Lower leg skin (tissue), 4 donors: ENCODE results near the gene SLX4IP. TPM values are rescaled to one million over a fixed set of nuclear protein-coding genes. Genes with fewer than 3 reads are reported as not detected.

Source experiments
- DNase-seq, 2 donors: peaks; one replicate each; pipeline ENCODE4 v3.0.0-alpha.2; 2019; ENCODE audit warnings: low spot score in 2 of 2
- H3K4me3 ChIP-seq: fragments of 200-600 bp; sonication (generic); 2 replicates; pipeline ENCODE4 v1.5.1; 2017; ENCODE audit warnings: mild to moderate bottlenecking, low read depth; ENCODE audit not compliant: poor library complexity, severe bottlenecking
- POLR2A ChIP-seq, 2 donors: fragments of 450-650 bp; IDR thresholded peaks; one replicate each; pipeline ENCODE4 v1.6.1; 2016 to 2017; ENCODE audit warnings: antibody characterized with exemption in 2 of 2, mild to moderate bottlenecking in 1 of 2, moderate library complexity in 1 of 2
- WGBS, 2 donors: methylation state at CpG; one replicate each; pipeline ENCODE4 v1.1.5; 2018; 5-methylcytosine and 5-hydroxymethylcytosine counted together
- intact Hi-C: fragments of 100-400 bp; cut with DNase I; formaldehyde crosslinking; loops from one replicate; pipeline ENCODE4 v1.15.0; 2023; ENCODE audit warnings: low total_unique reads
- total RNA-seq, 4 donors: library from RNA; depleted of rRNA; stranded (reverse); fragments of >200 nt; gene quantifications; one replicate each; pipeline ENCODE4 v1.1.0, GENCODE V29; 2016
- TF ChIP-seq, protein P1 (sequence below), 3 donors: fragments of 450-650 bp; IDR thresholded peaks; one replicate each; pipeline ENCODE4 v1.5.1; 2016; ENCODE audit warnings: antibody characterized with exemption in 3 of 3, mild to moderate bottlenecking in 3 of 3, moderate library complexity in 2 of 3

Gene SLX4IP
- total RNA-seq, 4 donors from 2014 or later = 3.0 to 4.0 (median 3.7) TPM

DNA sequence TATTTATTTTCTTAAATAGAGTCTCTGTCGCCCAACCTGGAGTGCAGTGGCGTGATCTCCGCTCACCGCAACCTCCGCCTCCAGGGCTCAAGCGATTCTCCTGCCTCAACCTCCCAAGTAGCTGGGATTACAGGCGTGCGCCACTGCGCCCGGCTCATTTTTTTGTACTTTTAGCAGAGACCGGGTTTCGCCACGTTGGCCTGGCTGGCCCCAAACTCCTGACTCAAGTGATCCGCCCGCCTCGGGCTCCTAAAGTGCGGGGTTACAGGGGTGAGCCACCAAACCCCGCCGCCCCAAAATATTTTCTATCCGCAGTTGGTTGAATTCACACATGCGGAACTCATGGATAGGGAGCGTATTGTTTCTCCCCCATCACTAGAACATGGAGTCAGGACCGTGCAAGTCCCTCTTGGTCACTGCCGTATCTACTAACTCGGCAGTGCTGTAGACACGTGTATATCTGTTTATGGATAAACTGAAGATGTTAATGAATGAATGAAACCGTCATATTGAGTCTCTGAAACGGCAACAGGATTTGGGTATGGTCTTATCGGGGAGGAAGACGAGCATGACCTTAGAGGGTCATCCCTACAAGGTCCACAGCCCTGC, 2.0 kb upstream of the SLX4IP start:
- peak overlapping the region; percentile 85 for H3K4me3 ChIP-seq
- intact Hi-C loops = no loop called here
- DNase-seq = no peak
- TF ChIP-seq POLR2A (IDR thresholded peaks at IDR 0.05) = no peak
- TF ChIP-seq, protein P1, sequence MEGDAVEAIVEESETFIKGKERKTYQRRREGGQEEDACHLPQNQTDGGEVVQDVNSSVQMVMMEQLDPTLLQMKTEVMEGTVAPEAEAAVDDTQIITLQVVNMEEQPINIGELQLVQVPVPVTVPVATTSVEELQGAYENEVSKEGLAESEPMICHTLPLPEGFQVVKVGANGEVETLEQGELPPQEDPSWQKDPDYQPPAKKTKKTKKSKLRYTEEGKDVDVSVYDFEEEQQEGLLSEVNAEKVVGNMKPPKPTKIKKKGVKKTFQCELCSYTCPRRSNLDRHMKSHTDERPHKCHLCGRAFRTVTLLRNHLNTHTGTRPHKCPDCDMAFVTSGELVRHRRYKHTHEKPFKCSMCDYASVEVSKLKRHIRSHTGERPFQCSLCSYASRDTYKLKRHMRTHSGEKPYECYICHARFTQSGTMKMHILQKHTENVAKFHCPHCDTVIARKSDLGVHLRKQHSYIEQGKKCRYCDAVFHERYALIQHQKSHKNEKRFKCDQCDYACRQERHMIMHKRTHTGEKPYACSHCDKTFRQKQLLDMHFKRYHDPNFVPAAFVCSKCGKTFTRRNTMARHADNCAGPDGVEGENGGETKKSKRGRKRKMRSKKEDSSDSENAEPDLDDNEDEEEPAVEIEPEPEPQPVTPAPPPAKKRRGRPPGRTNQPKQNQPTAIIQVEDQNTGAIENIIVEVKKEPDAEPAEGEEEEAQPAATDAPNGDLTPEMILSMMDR (IDR thresholded peaks at IDR 0.05) = no peak
- 49 to 51% methylated on average over 30 of the region's 30 CpGs for WGBS, 2 donors

- H3K4me3 ChIP-seq = peak within 1 kb of the TSS; percentile 85
- intact Hi-C loops = no loop called here
- 0 to 1% methylated on average over 43 to 58 of the region's 73 CpGs for WGBS, 2 donors
- TF ChIP-seq POLR2A (IDR thresholded peaks at IDR 0.05) = no peak
- TF ChIP-seq, protein P1 (IDR thresholded peaks at IDR 0.05) = no peak
- peak; percentile 83 to 97 for DNase-seq
Measured at GRCh38 chr20:10433623-10434466, 1.3 kb upstream of the SLX4IP start, which contains the start of gene MKKS. TSS of gene MKKS (minus strand) at chr20:10434222. CDS start at chr20:10413514, 20,708 bp downstream.

GRCh38 chr20:10434467-10434831, 656 bp upstream of the SLX4IP start:
- TF ChIP-seq, protein P1 (IDR thresholded peaks at IDR 0.05) = no peak
- peak in 1 of 2 donors; percentile 80 for TF ChIP-seq POLR2A (IDR thresholded peaks at IDR 0.05)
- intact Hi-C loops = no loop called here
- 1% methylated on average over 17 of the region's 17 CpGs for WGBS, 2 donors
- peak; percentile 97 to 98 for DNase-seq
- peak overlapping the region; percentile 85 for H3K4me3 ChIP-seq

- no peak for TF ChIP-seq POLR2A (IDR thresholded peaks at IDR 0.05)
- TF ChIP-seq, protein P1 (IDR thresholded peaks at IDR 0.05) = no peak
- intact Hi-C loops = no loop called here
- no peak overlapping the region for H3K4me3 ChIP-seq
- no peak for DNase-seq
- WGBS, 2 donors = 93 to 95% methylated on average over 20 of the region's 20 CpGs
Measured at GRCh38 chr20:10436053-10436699, 1.1 kb downstream of the SLX4IP start.

DNA sequence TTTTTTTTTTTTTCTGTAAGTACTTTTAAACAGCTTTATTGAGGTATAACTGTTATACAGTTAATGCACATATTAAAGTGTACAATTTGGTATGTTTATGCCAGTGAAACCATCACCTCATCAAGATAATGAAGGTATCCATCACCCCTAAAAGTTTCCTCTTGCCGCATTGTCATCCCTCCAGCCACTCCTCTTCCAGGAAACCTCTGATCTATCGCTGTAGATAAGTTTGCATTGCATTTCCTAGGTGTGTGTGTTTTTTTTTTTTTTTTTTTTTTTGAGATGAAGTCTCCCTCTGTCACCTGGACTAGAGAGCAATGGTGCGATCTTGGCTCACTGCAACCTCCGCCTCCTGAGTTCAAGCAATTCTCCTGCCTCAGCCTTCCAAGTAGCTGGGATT, 3.1 kb downstream of the SLX4IP start:
- 65 to 92% methylated on average over 4 of the region's 4 CpGs for WGBS, 2 donors
- H3K4me3 ChIP-seq = no peak overlapping the region
- TF ChIP-seq, protein P1 (IDR thresholded peaks at IDR 0.05) = no peak
- TF ChIP-seq POLR2A (IDR thresholded peaks at IDR 0.05) = no peak
- no peak for DNase-seq
- intact Hi-C loops = no loop called here
